HEK293 (cell line): ENCODE data around the gene CSNK1G3.

Experiments
- EGR2 ChIP-seq: fragments of 450-650 bp; formaldehyde crosslinking; IDR thresholded peaks from 2 replicates; pipeline ENCODE4 v1.5.1; 2016; ENCODE audit warnings: low read depth, missing biosample characterization, missing genetic modification characterization
- PBX3 ChIP-seq: sonication (generic); formaldehyde crosslinking; IDR thresholded peaks from 2 replicates; pipeline ENCODE4 v1.8.1; 2022; ENCODE audit warnings: mild to moderate bottlenecking, moderate library complexity, missing genetic modification reagents
- ZNF423 ChIP-seq: fragments of 450-650 bp; formaldehyde crosslinking; IDR thresholded peaks from 2 replicates; pipeline ENCODE4 v1.5.1; 2016; ENCODE audit warnings: missing biosample characterization, missing genetic modification characterization
- ZNF600 ChIP-seq: fragments of 450-650 bp; formaldehyde crosslinking; IDR thresholded peaks from 2 replicates; pipeline ENCODE4 v1.5.1; 2016; ENCODE audit warnings: missing biosample characterization, missing genetic modification characterization
- ZNF777 ChIP-seq: fragments of 450-650 bp; formaldehyde crosslinking; IDR thresholded peaks from 2 replicates; pipeline ENCODE4 v1.5.1; 2017; ENCODE audit warnings: missing biosample characterization, missing genetic modification characterization, borderline replicate concordance
- TF ChIP-seq, protein P1 (sequence below): fragments of 450-650 bp; formaldehyde crosslinking; IDR thresholded peaks from 2 replicates; pipeline ENCODE4 v1.5.1; 2016; ENCODE audit warnings: missing biosample characterization, missing genetic modification characterization

GRCh38 chr5:123543438-123543837 is 31.5 kb downstream of the CSNK1G3 start:
- TF ChIP-seq EGR2 (tag by site-specific recombination) (no peak), PBX3 (no peak), ZNF600 (tag by site-specific recombination) (no peak), ZNF777 (no peak), ZNF423 (no peak)
- TF ChIP-seq, protein P1, sequence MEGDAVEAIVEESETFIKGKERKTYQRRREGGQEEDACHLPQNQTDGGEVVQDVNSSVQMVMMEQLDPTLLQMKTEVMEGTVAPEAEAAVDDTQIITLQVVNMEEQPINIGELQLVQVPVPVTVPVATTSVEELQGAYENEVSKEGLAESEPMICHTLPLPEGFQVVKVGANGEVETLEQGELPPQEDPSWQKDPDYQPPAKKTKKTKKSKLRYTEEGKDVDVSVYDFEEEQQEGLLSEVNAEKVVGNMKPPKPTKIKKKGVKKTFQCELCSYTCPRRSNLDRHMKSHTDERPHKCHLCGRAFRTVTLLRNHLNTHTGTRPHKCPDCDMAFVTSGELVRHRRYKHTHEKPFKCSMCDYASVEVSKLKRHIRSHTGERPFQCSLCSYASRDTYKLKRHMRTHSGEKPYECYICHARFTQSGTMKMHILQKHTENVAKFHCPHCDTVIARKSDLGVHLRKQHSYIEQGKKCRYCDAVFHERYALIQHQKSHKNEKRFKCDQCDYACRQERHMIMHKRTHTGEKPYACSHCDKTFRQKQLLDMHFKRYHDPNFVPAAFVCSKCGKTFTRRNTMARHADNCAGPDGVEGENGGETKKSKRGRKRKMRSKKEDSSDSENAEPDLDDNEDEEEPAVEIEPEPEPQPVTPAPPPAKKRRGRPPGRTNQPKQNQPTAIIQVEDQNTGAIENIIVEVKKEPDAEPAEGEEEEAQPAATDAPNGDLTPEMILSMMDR (tag by site-specific recombination), result no peak
